OCI-LY7 (cell line): ENCODE measurements around the gene ADM2. TPM values are rescaled to one million over a fixed set of nuclear protein-coding genes. Genes with fewer than 3 reads are reported as not detected.

ENCODE experiments used
- BruUV-seq: library from RNA; stranded (reverse); fragments of 400-500 nt; replicated peaks from 2 replicates; lab custom pipeline; 2021; lab: Mats Ljungman, UMichigan
- CTCF ChIA-PET: fragments of 300-600 bp; sonication (Branson Sonifier 250); formaldehyde crosslinking; loops from one replicate; lab custom pipeline; 2022; ENCODE audit warnings: antibody characterized with exemption; ENCODE audit not compliant: unreplicated experiment; lab: Charles Lee
- POLR2A ChIA-PET: fragments of 300-600 bp; sonication (Branson Sonifier 250); formaldehyde crosslinking; loops from one replicate; lab custom pipeline; 2022; ENCODE audit warnings: antibody characterized with exemption; lab: Charles Lee
- DNase-seq: peaks from one replicate; pipeline ENCODE4 v3.0.0-alpha.2; 2015; ENCODE audit warnings: low spot score
- H2AFZ ChIP-seq: fragments of 200-600 bp; sonication (generic), shearing (Covaris generic); 2 replicates; pipeline ENCODE4 v1.6.1; 2014; ENCODE audit warnings: mild to moderate bottlenecking, antibody characterized with exemption, low read length, moderate library complexity
- H3K27ac ChIP-seq: fragments of 200-600 bp; sonication (generic); 2 replicates; pipeline ENCODE4 v1.5.1; 2014; ENCODE audit warnings: mixed run types, low read depth, mild to moderate bottlenecking, moderate library complexity, low read length, inconsistent platforms; ENCODE audit not compliant: poor library complexity, severe bottlenecking
- H3K36me3 ChIP-seq: fragments of 200-600 bp; sonication (generic); 2 replicates; pipeline ENCODE4 v1.6.1; 2014; ENCODE audit warnings: mild to moderate bottlenecking, antibody characterized with exemption, low read length, moderate library complexity, mixed read lengths; ENCODE audit not compliant: insufficient read depth
- H3K4me1 ChIP-seq: fragments of 200-600 bp; sonication (generic); 2 replicates; pipeline ENCODE4 v1.5.1; 2014; ENCODE audit warnings: mild to moderate bottlenecking, low read length; ENCODE audit not compliant: insufficient read depth, poor library complexity, severe bottlenecking
- H3K4me2 ChIP-seq: fragments of 200-600 bp; sonication (generic); 2 replicates; pipeline ENCODE4 v1.6.1; 2014; ENCODE audit warnings: mild to moderate bottlenecking, low read length
- H3K4me3 ChIP-seq: fragments of 200-600 bp; sonication (generic); 2 replicates; pipeline ENCODE4 v1.5.1; 2014; ENCODE audit warnings: mild to moderate bottlenecking, low read depth, low read length; ENCODE audit not compliant: poor library complexity, severe bottlenecking
- H3K79me2 ChIP-seq: fragments of 200-600 bp; sonication (generic); 2 replicates; pipeline ENCODE4 v1.6.1; 2016; ENCODE audit warnings: low read depth, mild to moderate bottlenecking, low read length, moderate library complexity, mixed read lengths; ENCODE audit not compliant: insufficient read depth
- H3K9me2 ChIP-seq: fragments of 200-600 bp; sonication (generic); 2 replicates; pipeline ENCODE4 v1.6.1; 2016; ENCODE audit warnings: mild to moderate bottlenecking, low read length, mixed read lengths; ENCODE audit not compliant: insufficient read depth
- H3K9me3 ChIP-seq: fragments of 200-600 bp; sonication (generic); 2 replicates; pipeline ENCODE4 v1.6.1; 2014; ENCODE audit warnings: mild to moderate bottlenecking, mixed run types, low read length, mixed read lengths
- H4K20me1 ChIP-seq: fragments of 200-600 bp; sonication (generic); 2 replicates; pipeline ENCODE4 v1.6.1; 2014; ENCODE audit warnings: mild to moderate bottlenecking, antibody characterized with exemption, low read length, moderate library complexity, mixed read lengths; ENCODE audit not compliant: insufficient read depth
- EZH2phosphoT487 ChIP-seq: fragments of 200-600 bp; sonication (generic); IDR thresholded peaks from 2 replicates; pipeline ENCODE4 v1.6.1; 2018; ENCODE audit warnings: low read depth, borderline replicate concordance, mild to moderate bottlenecking, mixed run types, antibody characterized with exemption, low read length, moderate library complexity, mixed read lengths
- intact Hi-C: fragments of 100-400 bp; cut with micrococcal nuclease; formaldehyde crosslinking; loops from one replicate; pipeline ENCODE4 v1.10.0; 2022; ENCODE audit not compliant: unreplicated experiment
- total RNA-seq, 2 experiments: library from RNA; depleted of rRNA in 1 of 2; stranded (reverse); fragments of >200 nt in 1 of 2; shearing (Covaris generic) in 1 of 2; gene quantifications; 2 replicates each; pipeline ENCODE4 v1.2.3, GENCODE V29; 2014 to 2022
- TF ChIP-seq, protein P1 (sequence below): fragments of 200-600 bp; sonication (generic); conservative IDR thresholded peaks from 2 replicates; pipeline ENCODE4 v1.5.1; 2014; ENCODE audit warnings: mild to moderate bottlenecking, antibody characterized with exemption, low read length, moderate library complexity, mixed read lengths

Gene ADM2
- total RNA-seq, 2 experiments from 2014 or later = 4.3 to 7.9 TPM

GRCh38 chr22:50476868-50477267, 4.5 kb upstream of the ADM2 start:
- POLR2A ChIA-PET = no interaction called here
- H3K4me3 ChIP-seq = no peak overlapping the region
- intact Hi-C loops = loop anchor here (10.0 kb wide), 1 partner anchor 232 kb away; the partner anchor contains the start of gene TUBGCP6
- no peak for TF ChIP-seq EZH2phosphoT487
- TF ChIP-seq, protein P1, sequence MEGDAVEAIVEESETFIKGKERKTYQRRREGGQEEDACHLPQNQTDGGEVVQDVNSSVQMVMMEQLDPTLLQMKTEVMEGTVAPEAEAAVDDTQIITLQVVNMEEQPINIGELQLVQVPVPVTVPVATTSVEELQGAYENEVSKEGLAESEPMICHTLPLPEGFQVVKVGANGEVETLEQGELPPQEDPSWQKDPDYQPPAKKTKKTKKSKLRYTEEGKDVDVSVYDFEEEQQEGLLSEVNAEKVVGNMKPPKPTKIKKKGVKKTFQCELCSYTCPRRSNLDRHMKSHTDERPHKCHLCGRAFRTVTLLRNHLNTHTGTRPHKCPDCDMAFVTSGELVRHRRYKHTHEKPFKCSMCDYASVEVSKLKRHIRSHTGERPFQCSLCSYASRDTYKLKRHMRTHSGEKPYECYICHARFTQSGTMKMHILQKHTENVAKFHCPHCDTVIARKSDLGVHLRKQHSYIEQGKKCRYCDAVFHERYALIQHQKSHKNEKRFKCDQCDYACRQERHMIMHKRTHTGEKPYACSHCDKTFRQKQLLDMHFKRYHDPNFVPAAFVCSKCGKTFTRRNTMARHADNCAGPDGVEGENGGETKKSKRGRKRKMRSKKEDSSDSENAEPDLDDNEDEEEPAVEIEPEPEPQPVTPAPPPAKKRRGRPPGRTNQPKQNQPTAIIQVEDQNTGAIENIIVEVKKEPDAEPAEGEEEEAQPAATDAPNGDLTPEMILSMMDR = no peak
- H3K36me3 ChIP-seq = peaks cover 11% of the 10 kb centered on the region; the same call in 1 of the 2 replicates
- H3K4me1 ChIP-seq = peaks cover 27% of the 10 kb centered on the region
- H3K27ac ChIP-seq = no peak overlapping the region
- CTCF ChIA-PET = no interaction called here
- no peak for DNase-seq
- no peaks in the 10 kb centered on the region for H3K9me3 ChIP-seq
- H4K20me1 ChIP-seq = peaks cover 6% of the 10 kb centered on the region; the same call in 1 of the 2 replicates
- no TSS peak for BruUV-seq
- no peaks in the 10 kb centered on the region for H3K9me2 ChIP-seq
- no peak overlapping the region for H2AFZ ChIP-seq
- H3K79me2 ChIP-seq = peaks cover 28% of the 10 kb centered on the region
- no peak overlapping the region for H3K4me2 ChIP-seq

- Histone ChIP-seq H3K9me2 (no peaks in the 10 kb centered on the region), H3K4me2 (no peak overlapping the region), H3K4me3 (no peak overlapping the region), H3K79me2 (peaks cover 17% of the 10 kb centered on the region), H3K27ac (no peak overlapping the region), H4K20me1 (peaks cover 6% of the 10 kb centered on the region; the same call in 1 of the 2 replicates), H3K36me3 (peaks cover under 1% of the 10 kb centered on the region; the same call in 1 of the 2 replicates), H3K4me1 (peaks cover 16% of the 10 kb centered on the region), H2AFZ (no peak overlapping the region), H3K9me3 (no peaks in the 10 kb centered on the region)
- intact Hi-C loops = loop anchor here (10.0 kb wide), 1 partner anchor 233 kb away; the partner anchor contains the start of gene TUBGCP6
- POLR2A ChIA-PET = no interaction called here
- CTCF ChIA-PET = no interaction called here
- DNase-seq = no peak
- no peak for TF ChIP-seq EZH2phosphoT487
- TF ChIP-seq, protein P1 = no peak
- BruUV-seq = no TSS peak
Observed at GRCh38 chr22:50477923-50478322, 3.4 kb upstream of the ADM2 start.

- Histone ChIP-seq H3K4me3 (no peak overlapping the region), H4K20me1 (no peaks in the 10 kb centered on the region), H3K9me3 (no peaks in the 10 kb centered on the region), H3K27ac (no peak overlapping the region), H3K4me1 (peaks cover 17% of the 10 kb centered on the region), H3K79me2 (no peaks in the 10 kb centered on the region), H3K36me3 (no peaks in the 10 kb centered on the region), H3K9me2 (no peaks in the 10 kb centered on the region), H2AFZ (no peak overlapping the region), H3K4me2 (no peak overlapping the region)
- no peak for DNase-seq
- BruUV-seq = no TSS peak
- ChIA-PET POLR2A (no interaction called here), CTCF (interaction anchor here (0.6 kb wide), 1 partner anchor 289 kb away, joined by 3 read pairs; no protein-coding TSS in a partner anchor)
- TF ChIP-seq, protein P1 = no peak
- TF ChIP-seq EZH2phosphoT487 = no peak
- intact Hi-C loops = loop anchor here (10.0 kb wide), 1 partner anchor 235 kb away; the partner anchor contains the start of gene TUBGCP6
Observed at GRCh38 chr22:50479721-50480120, 1.6 kb upstream of the ADM2 start.
